Ovary (tissue), 3 donors: ENCODE data around the gene DAW1.

Experiments
- CTCF ChIP-seq, 3 donors: fragments of 450-650 bp in 2 of 3; fragments of 200-600 bp in 1 of 3; IDR thresholded peaks; one replicate each; pipeline versions ENCODE4 v1.5.1 to v1.8.0; 2016 to 2022; ENCODE audit warnings: antibody characterized with exemption in 3 of 3, mild to moderate bottlenecking in 1 of 3
- POLR2A ChIP-seq: fragments of 450-650 bp; IDR thresholded peaks from one replicate; pipeline ENCODE4 v1.6.1; 2017; ENCODE audit warnings: antibody characterized with exemption, mild to moderate bottlenecking, moderate library complexity
- donor health status: DM: no; HTN: no; CAD: no.

- TF ChIP-seq CTCF (IDR thresholded peaks at IDR 0.05), result no peak
- no peak for TF ChIP-seq POLR2A
These were observed 11.2 kb upstream of the DAW1 start for GRCh38 chr2:227860221-227860641.
